HCT116 (cell line): Measurements from ENCODE around the gene ACAD8. TPM values are rescaled to one million over a fixed set of nuclear protein-coding genes. Genes with fewer than 3 reads are reported as not detected.
"Not testable (repeated sequence)": the region's sequence is repeated elsewhere in the genome, so short reads cannot be mapped to it uniquely, and the experiment has no call there.

Source experiments
- ATAC-seq: fragments of 200-7000 bp; cut with Tn5 transposase; 2 replicates; pipeline ENCODE4 v1.9.1; 2020; ENCODE audit warnings: mild to moderate bottlenecking, moderate library complexity
- BruUV-seq: library from RNA; stranded (reverse); fragments of 400-500 nt; replicated peaks from 2 replicates; lab custom pipeline; 2021; lab: Mats Ljungman, UMichigan
- CTCF ChIA-PET: fragments of 300-600 bp; sonication (Branson Sonifier 250); formaldehyde crosslinking; loops from one replicate; lab custom pipeline; 2021; ENCODE audit warnings: antibody characterized with exemption; lab: Charles Lee
- POLR2A ChIA-PET: fragments of 300-600, 350-600 bp; sonication (Branson Sonifier 250); formaldehyde crosslinking; loops from one replicate; lab custom pipeline; 2021; ENCODE audit warnings: antibody characterized with exemption; lab: Charles Lee
- RAD21 ChIA-PET, 2 experiments: fragments of 300-600 bp; sonication (Branson Sonifier 250); formaldehyde crosslinking; loops; one replicate each; lab custom pipeline; 2023; ENCODE audit warnings: low total read pairs in 2 of 2; ENCODE audit not compliant: uncharacterized antibody in 2 of 2, unreplicated experiment in 2 of 2, low non-redundant PET in 1 of 2; lab: Charles Lee
- DNase-seq: peaks from one replicate; pipeline ENCODE4 v3.0.0-alpha.2; 2010; ENCODE audit warnings: low read depth, low spot score
- H2AFZ ChIP-seq: fragments of 200-600 bp; shearing (Covaris generic), sonication (generic); 2 replicates; pipeline ENCODE4 v1.6.1; 2017; ENCODE audit warnings: low read depth, mixed run types, mixed read lengths, antibody characterized with exemption, low read length; ENCODE audit not compliant: poor library complexity, severe bottlenecking
- H3K27ac ChIP-seq: 2 replicates; pipeline ENCODE4 v1.5.1; 2012; ENCODE audit warnings: low read depth, low read length
- H3K27me3 ChIP-seq: fragments of 200-600 bp; sonication (generic); 2 replicates; pipeline ENCODE4 v1.6.1; 2016; ENCODE audit warnings: mixed run types, low read length, mixed read lengths; ENCODE audit not compliant: insufficient read depth
- H3K36me3 ChIP-seq, 2 experiments: fragments of 200-500 bp in 1 of 2; fragments of 200-600 bp in 1 of 2; sonication (Bioruptor generic) in 1 of 2; sonication (generic) in 1 of 2; 2 replicates each; pipeline versions ENCODE4 v1.5.1 to v1.6.1; 2014 to 2016; ENCODE audit warnings: low read length in 2 of 2, inconsistent platforms in 1 of 2, mixed read lengths in 1 of 2, mixed run types in 1 of 2; ENCODE audit not compliant: insufficient read depth in 2 of 2, control insufficient read depth in 1 of 2
- H3K4me1 ChIP-seq, 2 experiments: fragments of 200-600 bp in 1 of 2; sonication (generic) in 1 of 2; 2 replicates each; pipeline versions ENCODE4 v1.5.1 to v1.6.1; 2012 to 2017; ENCODE audit warnings: low read length in 2 of 2, inconsistent platforms in 1 of 2, mild to moderate bottlenecking in 1 of 2, mixed read lengths in 1 of 2, mixed run types in 1 of 2, moderate library complexity in 1 of 2; ENCODE audit not compliant: insufficient read depth in 2 of 2, control insufficient read depth in 1 of 2
- H3K4me2 ChIP-seq: fragments of 200-600 bp; sonication (generic); 2 replicates; pipeline ENCODE4 v1.6.1; 2017; ENCODE audit warnings: mixed run types, low read length, mixed read lengths
- H3K4me3 ChIP-seq, 2 experiments: fragments of 200-600 bp in 1 of 2; sonication (generic) in 1 of 2; replicated peaks in 1 of 2; 2 replicates each; pipeline ENCODE4 v1.5.1; 2011 to 2016; ENCODE audit warnings: low read length in 2 of 2, control low read depth in 1 of 2, low read depth in 1 of 2, mild to moderate bottlenecking in 1 of 2, mixed read lengths in 1 of 2, mixed run types in 1 of 2
- H3K79me2 ChIP-seq: fragments of 200-600 bp; sonication (generic); 2 replicates; pipeline ENCODE4 v1.6.1; 2017; ENCODE audit warnings: mild to moderate bottlenecking, mixed run types, low read length, moderate library complexity, mixed read lengths; ENCODE audit not compliant: insufficient read depth
- H3K9ac ChIP-seq: fragments of 200-600 bp; sonication (generic); 2 replicates; pipeline ENCODE4 v1.6.1; 2016; ENCODE audit warnings: low read length, mixed read lengths
- H3K9me2 ChIP-seq: fragments of 200-600 bp; sonication (generic), shearing (Covaris generic); 2 replicates; pipeline ENCODE4 v1.6.1; 2017; ENCODE audit warnings: mixed run types, mild to moderate bottlenecking, moderate library complexity; ENCODE audit not compliant: insufficient read depth
- H3K9me3 ChIP-seq, 2 experiments: fragments of 200-500 bp in 1 of 2; fragments of 200-600 bp in 1 of 2; sonication (Bioruptor generic) in 1 of 2; sonication (generic) in 1 of 2; 2 replicates each; pipeline ENCODE4 v1.6.1; 2014 to 2017; ENCODE audit warnings: low read length in 2 of 2, mixed read lengths in 2 of 2, inconsistent platforms in 1 of 2, low read depth in 1 of 2, mild to moderate bottlenecking in 1 of 2, mixed run types in 1 of 2, moderate library complexity in 1 of 2; ENCODE audit not compliant: control insufficient read depth in 1 of 2, insufficient read depth in 1 of 2
- H4K20me1 ChIP-seq: fragments of 200-600 bp; sonication (generic), shearing (Covaris generic); 2 replicates; pipeline ENCODE4 v1.6.1; 2017; ENCODE audit warnings: mixed run types, mild to moderate bottlenecking, moderate library complexity; ENCODE audit not compliant: insufficient read depth
- EZH2phosphoT487 ChIP-seq: fragments of 200-600 bp; IDR thresholded peaks from 2 replicates; pipeline ENCODE4 v1.6.1; 2018; ENCODE audit warnings: antibody characterized with exemption, borderline replicate concordance
- SP1 ChIP-seq: IDR thresholded peaks from 2 replicates; pipeline ENCODE4 v1.6.1; 2012; ENCODE audit warnings: low read depth
- TCF7L2 ChIP-seq: IDR thresholded peaks from 2 replicates; pipeline ENCODE4 v1.7.0; 2011; ENCODE audit warnings: borderline replicate concordance, inconsistent platforms; ENCODE audit not compliant: insufficient read depth, insufficient read length; ENCODE audit errors: extremely low read depth
- intact Hi-C: fragments of 100-400 bp; cut with micrococcal nuclease; formaldehyde crosslinking; loops from 2 replicates; pipeline ENCODE4 v1.10.0; 2022
- total RNA-seq: library from RNA; stranded (reverse); gene quantifications from one replicate; pipeline ENCODE4 v1.2.1, GENCODE V29; 2021; ENCODE audit not compliant: unreplicated experiment
- TF ChIP-seq, protein P1 (sequence below), 3 experiments: fragments of 200-600 bp in 1 of 3; sonication (generic) in 1 of 3; IDR thresholded peaks in 2 of 3; conservative IDR thresholded peaks in 1 of 3; 2 replicates each; pipeline ENCODE4 v1.5.1; 2012 to 2017; ENCODE audit warnings: low read depth in 2 of 3, low read length in 2 of 3, antibody characterized with exemption in 1 of 3, borderline replicate concordance in 1 of 3, control low read depth in 1 of 3, mild to moderate bottlenecking in 1 of 3, mixed read lengths in 1 of 3, mixed run types in 1 of 3, moderate library complexity in 1 of 3; ENCODE audit not compliant: insufficient read depth in 1 of 3

ACAD8 gene
- total RNA-seq, 1 experiment from 2014 or later: 21.0 TPM

DNA sequence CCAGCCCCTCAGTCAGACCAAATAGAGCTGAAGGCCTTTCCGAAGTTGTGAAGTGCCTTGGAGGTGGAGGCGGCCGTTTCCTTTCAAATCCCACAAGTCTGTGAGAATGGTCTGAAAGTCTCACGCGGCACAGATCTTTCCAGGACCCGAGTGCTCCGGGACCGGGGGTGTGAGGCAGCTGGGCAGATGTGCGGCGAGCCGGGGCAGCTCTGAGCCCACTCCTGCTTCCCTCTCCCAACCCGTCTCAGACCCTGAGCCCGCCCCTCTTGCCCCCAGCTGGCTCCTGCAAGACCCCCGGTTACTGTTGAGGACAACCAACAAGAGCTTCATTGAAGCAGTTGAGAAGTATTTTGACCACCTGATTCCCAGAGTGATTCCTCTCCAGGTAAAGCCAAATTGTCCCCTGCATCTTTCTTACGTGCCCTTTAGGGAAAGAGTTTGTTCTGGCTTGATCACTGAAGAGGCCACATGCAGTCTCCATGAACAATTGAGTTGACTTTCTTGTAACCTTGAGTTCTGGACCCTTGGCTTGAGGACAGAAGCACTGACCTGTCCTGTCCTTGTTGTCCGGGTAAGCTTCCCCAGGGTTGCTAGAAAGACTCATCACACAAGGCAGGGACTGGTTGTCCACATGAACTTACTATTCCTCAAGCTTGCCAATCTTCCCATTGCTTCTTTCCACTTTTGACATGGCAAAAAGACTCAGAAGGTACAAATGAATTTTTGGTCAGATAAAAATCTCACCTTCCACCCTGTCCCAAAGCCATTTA, 30.3 kb downstream of the ACAD8 start (continued):
- TF ChIP-seq, protein P1, sequence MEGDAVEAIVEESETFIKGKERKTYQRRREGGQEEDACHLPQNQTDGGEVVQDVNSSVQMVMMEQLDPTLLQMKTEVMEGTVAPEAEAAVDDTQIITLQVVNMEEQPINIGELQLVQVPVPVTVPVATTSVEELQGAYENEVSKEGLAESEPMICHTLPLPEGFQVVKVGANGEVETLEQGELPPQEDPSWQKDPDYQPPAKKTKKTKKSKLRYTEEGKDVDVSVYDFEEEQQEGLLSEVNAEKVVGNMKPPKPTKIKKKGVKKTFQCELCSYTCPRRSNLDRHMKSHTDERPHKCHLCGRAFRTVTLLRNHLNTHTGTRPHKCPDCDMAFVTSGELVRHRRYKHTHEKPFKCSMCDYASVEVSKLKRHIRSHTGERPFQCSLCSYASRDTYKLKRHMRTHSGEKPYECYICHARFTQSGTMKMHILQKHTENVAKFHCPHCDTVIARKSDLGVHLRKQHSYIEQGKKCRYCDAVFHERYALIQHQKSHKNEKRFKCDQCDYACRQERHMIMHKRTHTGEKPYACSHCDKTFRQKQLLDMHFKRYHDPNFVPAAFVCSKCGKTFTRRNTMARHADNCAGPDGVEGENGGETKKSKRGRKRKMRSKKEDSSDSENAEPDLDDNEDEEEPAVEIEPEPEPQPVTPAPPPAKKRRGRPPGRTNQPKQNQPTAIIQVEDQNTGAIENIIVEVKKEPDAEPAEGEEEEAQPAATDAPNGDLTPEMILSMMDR (IDR thresholded peaks at IDR 0.05 in 2 of 3, conservative IDR thresholded peaks at IDR 0.05 in 1 of 3; ENCODE audit: borderline replicate concordance in 1 of 3, insufficient read depth in 1 of 3, low read depth in 2 of 3, low read length in 2 of 3): no peak
- TF ChIP-seq SP1 (no peak), EZH2phosphoT487 (no peak), TCF7L2 (no peak)

DNA sequence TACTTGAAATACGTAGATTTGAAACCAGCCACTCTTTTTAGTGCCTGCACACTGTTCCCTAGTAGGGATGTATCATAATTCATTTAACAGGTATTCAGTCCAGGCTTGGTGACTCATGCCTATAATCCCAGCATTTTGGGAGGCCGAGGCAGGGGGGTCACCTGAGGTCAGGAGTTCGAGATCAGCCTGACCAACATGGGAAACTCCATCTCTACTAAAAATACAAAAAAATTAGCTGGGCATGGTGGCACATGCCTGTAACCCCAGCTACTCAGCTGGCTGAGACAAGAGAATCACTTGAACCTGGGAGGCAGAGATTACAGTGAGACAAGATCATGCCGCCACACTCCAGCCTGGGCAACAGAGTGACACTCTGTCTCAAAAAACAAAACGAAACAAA, 31.0 kb downstream of the ACAD8 start:
- POLR2A ChIA-PET: not testable (repeated sequence)

More for the DNA sequence above, 31.0 kb downstream of the ACAD8 start:
- ATAC-seq, H3K79me2 ChIP-seq, H3K36me3 ChIP-seq, H2AFZ ChIP-seq, H3K27me3 ChIP-seq, intact Hi-C loops, H4K20me1 ChIP-seq, H3K27ac ChIP-seq, CTCF ChIA-PET, BruUV-seq, RAD21 ChIA-PET, H3K9me2 ChIP-seq, H3K4me3 ChIP-seq, H3K4me1 ChIP-seq, DNase-seq, H3K9me3 ChIP-seq, H3K4me2 ChIP-seq, H3K9ac ChIP-seq: not testable (repeated sequence)
